GM21786 (cell line): ENCODE results near the gene NBR1.
"Not testable (repeated sequence)": the region's sequence is repeated elsewhere in the genome, so short reads cannot be mapped to it uniquely, and the experiment has no call there.

Source experiments
- ATAC-seq: cut with Tn5 transposase; IDR thresholded peaks from one replicate; pipeline ENCODE4 v1.9.1; 2021; ENCODE audit not compliant: unreplicated experiment

NBR1 gene

DNA sequence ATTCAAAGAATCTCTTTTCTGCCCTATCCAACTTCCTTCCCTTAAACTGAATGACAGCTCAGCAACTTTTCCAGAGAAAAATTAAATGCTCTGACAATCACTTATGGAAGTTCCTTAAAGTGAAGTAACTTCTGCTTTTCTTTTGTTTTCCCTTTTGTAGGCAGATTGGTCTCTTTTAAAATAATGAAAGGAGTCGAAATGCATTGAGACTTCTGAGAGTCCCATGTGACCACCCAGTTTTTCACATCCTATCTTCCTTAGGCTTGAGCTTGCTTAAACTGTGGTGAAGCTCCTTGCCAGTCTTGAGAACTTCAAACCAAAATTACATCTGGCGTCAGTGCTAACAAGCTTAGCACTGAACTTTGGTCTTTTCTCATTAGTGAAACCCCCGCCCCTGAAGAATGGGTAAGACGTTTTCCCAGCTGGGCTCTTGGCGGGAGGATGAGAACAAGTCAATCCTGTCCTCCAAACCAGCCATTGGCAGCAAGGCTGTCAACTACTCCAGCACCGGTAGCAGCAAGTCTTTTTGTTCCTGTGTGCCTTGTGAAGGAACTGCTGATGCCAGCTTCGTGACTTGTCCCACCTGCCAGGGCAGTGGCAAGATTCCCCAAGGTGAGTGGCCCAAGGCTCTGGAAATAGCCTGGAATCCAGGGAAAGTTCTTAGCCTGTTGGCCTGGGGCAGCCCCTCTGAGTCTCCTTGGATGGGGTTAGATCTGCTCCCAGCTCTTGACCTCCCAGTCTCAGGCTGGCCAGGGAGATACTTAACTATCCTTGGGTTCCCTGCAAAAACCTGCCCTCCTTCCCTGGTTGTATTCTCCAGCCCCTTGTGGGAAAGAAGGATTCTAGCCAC, 41.9 kb downstream of the NBR1 start:
- ATAC-seq: no peak

DNA sequence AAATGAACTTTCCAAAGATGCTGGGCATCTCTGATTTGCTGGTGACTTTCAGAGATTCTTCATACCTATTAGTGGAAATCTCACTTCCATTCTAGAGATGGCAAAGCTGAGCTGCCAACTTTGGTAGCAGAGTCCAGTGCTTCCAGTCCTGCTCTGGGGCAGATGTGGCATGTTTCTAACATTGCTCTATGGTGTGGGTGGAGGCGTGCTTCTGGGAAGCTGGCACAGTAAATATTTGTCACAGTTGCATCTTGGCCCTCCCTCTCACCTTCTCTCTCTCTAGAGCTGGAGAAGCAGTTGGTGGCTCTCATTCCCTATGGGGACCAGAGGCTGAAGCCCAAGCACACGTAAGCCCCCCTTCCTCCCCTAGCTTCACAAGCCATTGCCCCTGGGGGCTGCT, 42.5 kb downstream of the NBR1 start:
- ATAC-seq: no peak

DNA sequence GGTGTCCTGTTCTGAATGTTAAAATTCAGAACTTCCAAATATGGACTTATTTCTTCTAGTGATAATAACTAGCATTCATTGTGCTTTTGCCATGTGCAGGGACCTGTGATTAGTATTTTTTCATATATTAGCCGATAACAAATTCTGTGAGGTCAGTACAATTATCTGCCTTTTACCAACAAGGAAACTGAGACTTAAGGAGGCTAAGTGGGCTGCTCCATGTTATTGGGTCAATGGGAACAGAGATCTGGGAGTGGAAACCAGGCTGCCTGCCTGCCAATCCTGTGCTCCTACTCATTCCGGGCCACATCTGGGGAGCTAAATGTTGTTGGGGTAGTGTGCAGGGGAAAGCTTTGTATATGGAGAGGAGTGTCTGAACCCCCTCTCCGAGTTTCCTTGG, 44.3 kb downstream of the NBR1 start:
- no peak for ATAC-seq

DNA sequence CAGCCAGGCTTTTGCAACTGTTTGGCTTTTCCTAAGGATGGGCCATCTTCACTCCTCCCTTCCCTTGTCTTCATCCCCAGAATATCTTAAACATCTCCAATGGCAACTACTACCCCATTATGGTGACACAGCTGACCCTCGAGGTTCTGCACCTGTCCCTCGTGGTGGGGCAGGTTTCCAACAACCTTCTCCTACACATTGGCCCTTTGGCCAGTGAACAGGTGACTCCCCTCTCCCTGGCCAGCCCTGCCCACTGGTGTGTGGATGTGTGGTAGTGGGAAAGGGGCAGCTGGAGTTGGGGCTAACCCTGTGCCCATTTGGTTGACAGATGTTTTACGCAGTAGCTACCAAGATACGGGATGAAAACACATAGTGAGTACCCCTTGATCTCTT, 45.4 kb downstream of the NBR1 start:
- ATAC-seq: no peak

DNA sequence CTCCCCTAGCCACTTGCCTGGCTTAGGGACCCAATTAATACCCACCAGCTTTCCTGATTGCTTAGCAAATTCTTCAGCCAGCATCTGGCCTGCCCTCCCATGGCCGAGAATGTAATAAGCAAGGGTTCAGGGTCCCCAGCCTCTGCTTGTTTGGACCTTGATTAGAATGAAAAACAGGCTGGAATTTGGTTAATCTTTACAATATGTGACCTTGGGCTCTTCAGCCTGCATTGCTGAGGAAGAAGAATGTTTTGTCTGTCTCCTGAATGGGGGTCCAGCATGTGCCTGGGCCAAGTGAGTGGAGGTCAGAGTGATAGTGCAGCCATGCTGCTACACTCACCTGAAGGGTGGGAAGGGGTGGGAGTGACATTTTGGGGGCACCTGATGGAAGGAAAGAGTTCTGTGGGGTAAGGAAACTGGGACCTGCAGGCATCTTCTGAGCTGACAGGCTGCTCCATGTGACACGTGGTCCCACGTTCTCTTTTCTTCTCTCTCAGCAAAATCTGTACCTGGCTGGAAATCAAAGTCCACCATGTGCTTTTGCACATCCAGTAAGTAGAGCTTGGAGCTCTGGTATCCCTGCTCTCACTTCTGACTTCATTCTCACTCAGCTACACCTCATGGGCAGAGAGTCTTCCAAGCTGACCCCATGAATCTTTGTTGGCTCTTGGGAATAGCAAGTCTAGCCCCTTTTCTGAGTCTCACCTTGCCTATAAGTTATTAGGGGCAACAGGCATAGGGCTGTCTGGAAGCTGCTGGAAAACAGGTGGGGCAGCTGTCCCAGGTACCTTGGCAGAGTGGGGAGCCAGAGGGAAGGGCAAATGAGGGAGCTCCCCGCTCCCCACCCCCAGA, 46.0 kb downstream of the NBR1 start:
- ATAC-seq: no peak

DNA sequence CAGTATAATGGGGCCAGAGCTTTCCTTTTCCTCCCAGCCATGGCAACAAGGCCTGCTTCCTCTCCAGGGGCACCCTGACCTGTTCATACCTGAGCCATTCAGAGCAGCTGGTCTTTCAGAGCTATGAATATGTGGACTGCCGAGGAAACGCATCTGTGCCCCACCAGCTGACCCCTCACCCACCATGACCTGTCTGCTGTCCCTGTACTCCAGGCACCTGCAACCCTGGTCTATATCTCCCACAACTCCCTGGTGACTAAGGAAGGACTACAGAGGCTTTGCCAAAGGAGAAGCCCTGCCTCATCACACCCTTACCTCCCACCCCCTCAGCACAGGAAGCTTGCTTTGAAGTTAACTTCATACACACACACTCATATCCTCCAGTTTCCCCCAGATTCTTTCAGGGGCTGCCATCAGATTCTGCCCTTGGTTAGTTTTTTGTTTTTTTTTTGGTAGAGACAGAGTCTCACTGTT, 46.6 kb downstream of the NBR1 start:
- ATAC-seq: no peak

DNA sequence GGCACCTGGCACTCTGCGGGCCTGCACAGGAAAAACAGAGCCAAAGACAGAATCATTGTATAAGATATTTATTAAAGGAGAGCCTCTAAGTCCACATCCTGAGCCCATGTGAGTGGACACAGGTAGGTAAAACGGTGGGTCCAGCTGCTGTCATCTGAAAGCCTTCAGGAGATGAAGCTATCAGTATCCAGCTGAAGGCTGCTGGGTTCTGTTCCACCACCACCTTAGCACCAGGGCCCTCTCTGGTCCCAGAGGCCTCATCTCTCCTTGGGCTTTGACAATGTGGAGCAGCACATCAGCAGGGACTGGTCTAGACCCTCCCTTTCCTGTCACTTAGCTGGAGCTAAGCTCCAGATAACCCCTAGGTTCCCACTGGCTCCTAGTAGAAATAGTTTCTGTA, 48.0 kb downstream of the NBR1 start:
- no peak for ATAC-seq

DNA sequence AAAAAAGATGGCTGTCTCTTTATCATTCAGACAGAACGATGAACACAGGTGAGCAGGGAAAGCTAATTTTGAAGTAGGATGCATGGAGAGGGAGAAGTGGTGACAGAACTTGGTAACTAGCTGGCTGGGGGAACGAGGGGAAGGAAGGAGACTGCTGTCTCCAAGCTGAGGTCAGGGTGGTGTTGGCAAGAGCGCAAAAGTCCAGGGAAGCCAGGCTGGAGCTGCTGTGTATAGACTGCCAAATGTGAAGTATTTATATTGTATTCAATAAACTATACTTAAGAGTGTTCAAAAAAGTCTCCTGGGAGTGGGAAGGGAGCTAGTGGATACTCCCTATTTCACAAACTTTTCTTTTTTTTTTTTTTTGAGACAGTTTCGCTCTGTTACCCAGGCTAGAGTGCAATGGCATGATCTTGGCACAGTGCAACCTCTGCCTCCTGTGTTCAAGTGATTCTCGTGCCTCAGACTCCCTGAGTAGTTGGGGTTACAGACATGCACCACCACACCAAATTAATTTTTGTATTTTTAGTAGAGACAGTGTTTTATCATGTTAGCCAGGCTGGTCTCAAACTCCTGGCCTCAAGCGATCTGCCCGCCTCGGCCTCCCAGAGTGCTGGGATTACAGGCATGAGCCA, 48.8 kb downstream of the NBR1 start:
- ATAC-seq: no peak

DNA sequence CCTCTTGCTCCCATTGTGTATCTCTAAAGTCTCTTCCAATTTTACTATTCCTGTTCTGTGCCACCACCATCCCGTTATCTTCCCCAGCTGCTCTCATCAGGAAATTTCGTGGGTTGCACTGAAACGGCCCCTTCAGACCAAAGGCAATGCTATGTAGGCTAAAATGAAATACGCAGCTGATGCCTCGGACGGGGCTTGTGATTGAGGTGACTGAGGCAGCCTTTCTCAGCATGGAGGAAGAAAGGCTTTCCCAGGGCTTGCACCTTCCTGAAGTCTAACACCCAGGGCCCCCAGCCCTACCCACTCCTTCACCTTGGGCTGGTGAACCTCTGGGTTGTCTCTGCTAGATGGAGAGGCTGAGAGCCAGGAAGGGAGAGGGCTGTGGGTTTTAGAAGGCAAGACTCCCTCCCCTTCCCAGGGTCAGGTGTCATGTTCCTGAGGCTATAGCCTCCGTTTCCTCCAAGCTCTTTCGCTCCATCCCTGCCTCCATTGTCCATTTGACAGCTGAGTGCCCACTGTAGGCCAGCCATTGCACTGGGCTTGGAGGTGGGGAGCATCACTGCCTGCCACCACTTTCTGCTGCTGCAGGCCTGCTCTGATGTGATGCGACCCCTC, 49.6 kb downstream of the NBR1 start:
- no peak for ATAC-seq

DNA sequence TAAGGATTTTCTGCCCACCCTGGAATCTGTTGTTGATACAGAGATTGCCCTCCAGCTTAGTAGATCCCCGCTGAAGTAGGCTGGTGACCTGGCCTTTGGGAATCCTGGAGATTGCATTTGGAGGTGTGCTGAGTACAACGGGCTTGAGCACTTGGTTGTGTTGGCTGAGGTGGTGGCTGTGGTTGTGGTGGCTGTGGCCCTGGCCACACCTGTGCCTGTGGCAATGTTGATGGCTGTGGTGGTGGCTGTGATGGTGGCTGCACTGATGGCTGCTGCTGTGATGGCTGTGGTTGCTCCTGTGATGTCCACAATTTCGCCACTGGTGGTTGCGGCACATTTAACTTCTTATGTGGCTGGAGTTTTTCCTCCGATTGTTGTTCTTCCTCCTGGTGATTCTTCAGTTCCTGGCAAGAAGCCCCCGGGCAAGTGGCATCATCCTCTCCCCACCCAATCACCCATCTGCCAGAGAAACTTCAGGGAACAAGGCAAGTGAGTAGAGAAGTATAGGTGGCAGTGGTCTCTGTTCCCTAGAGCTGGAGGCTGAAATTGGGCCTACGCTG, 53.2 kb downstream of the NBR1 start:
- no peak for ATAC-seq

DNA sequence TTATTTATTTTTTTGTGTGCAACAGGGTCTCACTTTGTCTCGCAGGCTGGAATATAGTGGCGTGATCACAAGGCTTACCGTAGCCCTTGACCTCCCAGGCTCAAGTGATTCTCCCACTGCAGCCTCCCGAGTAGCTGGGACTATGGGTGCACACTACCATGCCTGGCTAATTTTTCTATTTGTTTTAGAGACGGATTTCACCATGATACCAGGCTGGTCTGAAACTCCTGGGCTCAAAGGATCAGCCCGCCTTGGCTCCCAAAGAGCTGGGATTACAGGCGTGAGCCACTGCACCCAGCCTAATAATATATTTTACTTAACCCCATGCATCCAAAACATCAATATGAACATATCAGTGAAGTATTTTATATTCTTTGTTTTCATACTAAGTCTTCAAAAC, 55.4 kb downstream of the NBR1 start:
- ATAC-seq: no peak

DNA sequence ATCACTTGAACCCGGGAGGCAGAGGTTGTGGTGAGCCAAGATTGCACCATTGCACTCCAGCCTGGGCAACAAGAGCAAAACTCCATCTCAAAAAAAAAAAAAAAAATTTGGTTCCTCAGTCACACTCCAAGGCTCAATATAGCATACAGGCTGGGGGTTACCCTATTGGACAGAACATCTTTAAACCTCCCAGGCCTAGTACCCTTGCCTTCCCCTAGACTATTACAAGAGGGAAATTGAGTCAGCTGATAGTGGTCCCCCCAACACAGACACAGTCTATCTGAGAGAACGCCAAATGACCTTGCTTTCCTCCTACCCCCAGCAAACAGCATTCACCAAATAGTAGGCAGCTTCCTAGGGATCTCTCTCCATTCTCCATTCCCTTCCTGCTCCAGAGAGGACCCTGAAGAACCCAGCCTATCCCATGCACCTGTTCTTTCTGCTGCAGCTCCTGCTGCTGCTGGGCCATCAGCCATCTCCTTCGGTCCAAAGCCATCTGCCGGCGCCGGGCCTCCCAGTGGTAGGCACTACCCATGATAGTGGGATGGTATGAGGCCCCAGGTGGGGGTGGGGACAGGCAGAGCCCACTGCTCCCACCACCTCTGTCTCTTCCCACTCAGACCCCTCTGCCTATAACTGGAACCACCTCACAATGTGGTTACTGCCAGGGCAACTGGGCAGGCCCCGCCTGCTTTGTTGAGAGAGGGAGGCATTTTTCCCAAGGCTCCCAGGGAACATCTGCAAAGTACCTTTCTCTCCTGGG, 57.2 kb downstream of the NBR1 start, which contains the start of gene CCDC200:
Gene CCDC200, minus strand, starts transcription at position 604 of the 763 bp plus-strand sequence. Its CDS starts 69 bp downstream, at position 535.
- ATAC-seq: not testable (repeated sequence)

DNA sequence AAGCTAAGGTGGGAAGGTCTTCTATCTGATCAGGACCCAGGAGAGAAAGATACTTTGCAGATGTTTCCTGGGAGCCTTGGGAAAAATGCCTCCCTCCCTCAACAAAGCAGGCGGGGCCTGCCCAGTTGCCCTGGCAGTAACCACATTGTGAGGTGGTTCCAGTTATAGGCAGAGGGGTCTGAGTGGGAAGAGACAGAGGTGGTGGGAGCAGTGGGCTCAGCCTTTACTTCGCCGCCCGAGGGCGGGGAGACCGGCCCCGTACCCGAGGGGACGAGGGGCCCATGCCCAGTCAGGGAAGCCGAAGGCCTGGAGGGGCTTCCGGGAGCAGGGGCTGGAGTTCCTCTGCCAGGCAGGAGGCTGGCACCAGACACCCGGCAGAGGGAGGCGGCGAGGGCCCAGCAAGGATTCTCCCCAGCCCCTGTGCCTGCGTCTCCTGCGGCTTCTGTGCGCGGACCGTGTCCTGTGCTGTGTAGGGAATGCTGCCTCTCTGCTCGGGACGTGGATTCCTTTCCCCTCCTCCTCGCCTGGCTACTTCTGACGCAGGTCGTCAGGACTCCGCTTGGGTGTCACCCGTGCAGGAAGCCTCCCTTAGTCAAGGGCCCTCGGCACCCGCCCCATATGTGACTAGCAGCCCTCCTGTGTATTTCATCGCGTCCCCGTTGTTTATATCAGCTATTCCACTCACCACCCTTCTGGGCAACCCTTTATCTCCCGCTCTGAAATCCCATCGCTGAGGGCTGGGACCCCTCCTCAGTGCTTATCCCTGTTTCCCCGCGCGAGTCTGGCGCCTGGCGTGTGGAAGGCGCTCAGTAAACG, 60.4 kb downstream of the NBR1 start:
- not testable (repeated sequence) for ATAC-seq

DNA sequence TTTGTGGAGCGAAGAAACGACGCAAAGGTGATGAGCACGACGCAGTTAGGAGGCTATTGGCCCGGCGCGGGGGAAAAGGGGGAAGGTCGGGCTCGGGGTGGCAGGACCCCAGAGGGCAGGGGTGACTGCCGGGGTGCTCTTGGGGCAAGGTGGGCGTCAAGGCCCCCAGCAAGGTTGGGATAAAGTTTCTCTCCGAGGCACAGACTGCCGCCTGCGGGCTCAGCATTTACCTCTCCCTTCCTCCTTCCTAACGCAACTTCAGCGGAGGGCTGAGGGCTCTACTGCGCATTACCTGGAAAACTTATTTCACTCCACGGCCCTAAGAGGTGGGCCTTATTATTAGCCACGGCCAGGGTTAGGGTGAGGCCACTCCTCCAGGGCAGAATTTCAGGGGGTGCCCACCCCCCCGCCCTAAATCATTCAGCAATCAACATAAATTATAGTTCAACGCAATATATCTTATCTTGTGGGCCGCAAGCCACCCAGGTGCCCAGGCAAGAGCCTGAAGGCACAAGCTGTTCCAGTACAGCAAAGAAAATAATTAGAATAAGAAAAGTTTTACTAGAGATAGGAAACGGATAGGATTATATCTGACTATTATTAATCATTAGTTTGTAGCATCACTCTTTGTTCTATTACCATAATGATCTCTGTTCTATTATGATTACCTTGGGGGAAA, 61.1 kb downstream of the NBR1 start:
- ATAC-seq: not testable (repeated sequence)

DNA sequence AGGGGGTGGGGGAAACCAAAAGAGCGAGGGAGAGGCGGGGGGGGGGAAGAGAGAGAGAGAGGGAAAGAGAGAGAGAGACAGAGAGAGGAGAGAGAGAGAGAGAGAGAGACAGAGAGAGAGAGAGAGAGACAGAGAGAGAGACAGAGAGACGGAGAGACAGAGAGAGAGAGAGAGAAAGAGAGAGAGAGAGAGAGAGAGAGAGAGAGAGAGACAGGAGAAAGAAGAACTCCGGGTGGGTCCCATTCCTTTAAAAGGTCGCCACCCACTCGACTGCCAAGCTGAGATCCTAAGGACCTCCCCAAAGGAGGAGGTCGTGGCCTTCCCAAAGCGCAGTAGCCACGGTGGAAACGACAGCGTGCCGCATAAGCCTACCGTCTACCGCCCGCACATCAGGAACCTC, 62.2 kb downstream of the NBR1 start:
- not testable (repeated sequence) for ATAC-seq

DNA sequence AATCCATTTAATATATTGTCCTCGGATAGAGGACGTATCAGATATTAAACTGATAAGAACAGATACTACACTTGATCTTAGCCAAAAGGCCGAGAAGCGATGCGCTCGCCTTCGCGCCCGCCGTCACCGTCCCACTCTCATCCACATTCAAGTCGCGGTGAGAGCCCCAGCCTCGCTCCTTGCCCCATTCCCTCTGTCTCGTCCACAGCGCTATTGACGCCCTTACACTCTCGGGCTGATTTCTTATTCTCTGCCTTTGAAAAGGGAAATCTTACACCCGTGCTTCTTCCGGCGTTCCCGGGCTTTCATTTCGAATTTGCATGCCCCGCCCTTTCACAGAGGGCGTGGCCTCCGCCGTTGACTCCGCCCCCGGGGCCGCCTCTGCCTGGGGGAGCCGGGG, 62.9 kb downstream of the NBR1 start, which contains the start of gene RNU2-1:
Gene RNU2-1, minus strand, starts transcription at position 101 of the 400 bp plus-strand sequence.
- ATAC-seq: not testable (repeated sequence)

DNA sequence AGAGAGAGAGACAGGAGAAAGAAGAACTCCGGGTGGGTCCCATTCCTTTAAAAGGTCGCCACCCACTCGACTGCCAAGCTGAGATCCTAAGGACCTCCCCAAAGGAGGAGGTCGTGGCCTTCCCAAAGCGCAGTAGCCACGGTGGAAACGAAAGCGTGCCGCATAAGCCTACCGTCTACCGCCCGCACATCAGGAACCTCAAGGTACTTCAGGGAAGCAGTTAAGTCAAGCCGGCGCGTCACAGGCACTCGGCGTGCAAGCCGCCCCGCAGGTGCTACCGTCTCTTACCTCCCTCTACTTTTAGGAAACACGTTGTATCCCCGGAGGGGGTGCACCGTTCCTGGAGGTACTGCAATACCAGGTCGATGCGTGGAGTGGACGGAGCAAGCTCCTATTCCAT, 68.6 kb downstream of the NBR1 start:
- not testable (repeated sequence) for ATAC-seq

DNA sequence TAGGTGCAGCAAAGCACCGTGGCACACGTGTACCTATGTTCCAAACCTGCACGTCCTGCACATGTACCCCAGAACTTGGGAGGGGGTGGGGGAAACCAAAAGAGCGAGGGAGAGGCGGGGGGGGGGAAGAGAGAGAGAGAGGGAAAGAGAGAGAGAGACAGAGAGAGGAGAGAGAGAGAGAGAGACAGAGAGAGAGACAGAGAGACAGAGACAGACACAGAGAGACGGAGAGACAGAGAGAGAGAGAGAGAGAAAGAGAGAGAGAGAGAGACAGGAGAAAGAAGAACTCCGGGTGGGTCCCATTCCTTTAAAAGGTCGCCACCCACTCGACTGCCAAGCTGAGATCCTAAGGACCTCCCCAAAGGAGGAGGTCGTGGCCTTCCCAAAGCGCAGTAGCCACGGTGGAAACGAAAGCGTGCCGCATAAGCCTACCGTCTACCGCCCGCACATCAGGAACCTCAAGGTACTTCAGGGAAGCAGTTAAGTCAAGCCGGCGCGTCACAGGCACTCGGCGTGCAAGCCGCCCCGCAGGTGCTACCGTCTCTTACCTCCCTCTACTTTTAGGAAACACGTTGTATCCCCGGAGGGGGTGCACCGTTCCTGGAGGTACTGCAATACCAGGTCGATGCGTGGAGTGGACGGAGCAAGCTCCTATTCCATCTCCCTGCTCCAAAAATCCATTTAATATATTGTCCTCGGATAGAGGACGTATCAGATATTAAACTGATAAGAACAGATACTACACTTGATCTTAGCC, 69.8 kb downstream of the NBR1 start:
- ATAC-seq: not testable (repeated sequence)
